Astrocyte of the cerebellum (primary cell): Measurements from ENCODE around the gene EPHB2.

Experiments used
- DNase-seq: peaks from one replicate; pipeline ENCODE4 v3.0.0-alpha.2; 2011; ENCODE audit warnings: low read depth
- H3K4me3 ChIP-seq: 2 replicates; pipeline ENCODE4 v1.5.1; 2011; ENCODE audit warnings: mild to moderate bottlenecking, low read depth, low read length, moderate library complexity
- in situ Hi-C: cut with HindIII; loops from 2 replicates; pipeline ENCODE4 v1.10.0; 2017; ENCODE audit warnings: low sequenced_read_pairs
- TF ChIP-seq, protein P1 (sequence below): IDR thresholded peaks from 2 replicates; pipeline ENCODE4 v1.5.1; 2012; ENCODE audit warnings: low read length, low read depth, moderate library complexity, mild to moderate bottlenecking; ENCODE audit errors: missing control alignments

EPHB2 gene

GRCh38 chr1:22815421-22816066 lies 104.9 kb downstream of the EPHB2 start:
- TF ChIP-seq, protein P1, sequence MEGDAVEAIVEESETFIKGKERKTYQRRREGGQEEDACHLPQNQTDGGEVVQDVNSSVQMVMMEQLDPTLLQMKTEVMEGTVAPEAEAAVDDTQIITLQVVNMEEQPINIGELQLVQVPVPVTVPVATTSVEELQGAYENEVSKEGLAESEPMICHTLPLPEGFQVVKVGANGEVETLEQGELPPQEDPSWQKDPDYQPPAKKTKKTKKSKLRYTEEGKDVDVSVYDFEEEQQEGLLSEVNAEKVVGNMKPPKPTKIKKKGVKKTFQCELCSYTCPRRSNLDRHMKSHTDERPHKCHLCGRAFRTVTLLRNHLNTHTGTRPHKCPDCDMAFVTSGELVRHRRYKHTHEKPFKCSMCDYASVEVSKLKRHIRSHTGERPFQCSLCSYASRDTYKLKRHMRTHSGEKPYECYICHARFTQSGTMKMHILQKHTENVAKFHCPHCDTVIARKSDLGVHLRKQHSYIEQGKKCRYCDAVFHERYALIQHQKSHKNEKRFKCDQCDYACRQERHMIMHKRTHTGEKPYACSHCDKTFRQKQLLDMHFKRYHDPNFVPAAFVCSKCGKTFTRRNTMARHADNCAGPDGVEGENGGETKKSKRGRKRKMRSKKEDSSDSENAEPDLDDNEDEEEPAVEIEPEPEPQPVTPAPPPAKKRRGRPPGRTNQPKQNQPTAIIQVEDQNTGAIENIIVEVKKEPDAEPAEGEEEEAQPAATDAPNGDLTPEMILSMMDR, result no peak
- in situ Hi-C loops, result no loop called here
- no peak for DNase-seq
- no peak overlapping the region for H3K4me3 ChIP-seq

GRCh38 chr1:22816067-22816775 lies 105.6 kb downstream of the EPHB2 start:
- in situ Hi-C loops, result no loop called here
- H3K4me3 ChIP-seq, result no peak overlapping the region
- TF ChIP-seq, protein P1, result no peak
- DNase-seq, result no peak

DNA sequence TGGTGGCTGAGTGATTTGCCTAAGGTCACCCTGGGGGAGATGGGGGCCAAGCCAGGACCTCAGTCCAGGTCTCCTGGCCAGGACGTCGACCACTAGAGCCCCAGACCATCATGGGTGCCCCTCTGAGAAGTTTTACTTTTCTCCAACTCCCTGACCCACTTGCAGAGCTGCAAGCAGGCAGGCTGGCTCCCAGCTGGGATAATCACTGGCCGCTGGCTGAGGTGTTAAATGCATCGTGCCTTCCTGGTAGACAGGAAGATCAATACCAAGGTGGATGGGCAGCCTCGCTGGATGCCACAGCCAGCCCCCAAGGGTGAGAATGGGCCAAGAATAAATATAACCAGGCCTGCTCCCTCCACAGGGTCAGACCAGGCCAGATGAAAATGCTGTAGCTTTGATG lies 106.2 kb downstream of the EPHB2 start:
- in situ Hi-C loops, result no loop called here
- TF ChIP-seq, protein P1, result no peak

DNA sequence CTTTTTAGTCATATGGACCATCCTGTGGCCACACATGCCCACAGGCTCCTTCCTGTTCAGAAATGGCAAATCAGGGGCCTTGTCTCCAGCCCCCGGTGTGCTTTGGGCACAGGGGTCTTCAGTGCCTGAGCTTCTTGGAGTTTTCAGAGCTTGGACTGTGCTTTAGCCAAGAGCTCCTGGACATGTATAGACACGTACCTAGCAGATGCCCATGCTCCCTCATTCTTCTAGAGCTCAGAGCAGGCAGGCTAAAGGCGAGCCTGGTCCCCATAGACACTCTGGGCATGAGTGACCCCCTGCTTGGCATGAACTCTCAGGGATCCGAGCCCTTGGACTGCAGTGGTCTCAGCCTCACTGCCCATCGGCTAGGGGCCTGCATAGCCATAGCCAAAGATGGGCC lies 106.8 kb downstream of the EPHB2 start:
- H3K4me3 ChIP-seq, result no peak overlapping the region
- in situ Hi-C loops, result no loop called here
- TF ChIP-seq, protein P1, result no peak
- DNase-seq, result no peak

More for the DNA sequence above, 106.2 kb downstream of the EPHB2 start:
- no peak overlapping the region for H3K4me3 ChIP-seq
- DNase-seq, result no peak

- TF ChIP-seq, protein P1, result no peak
- no peak for DNase-seq
- in situ Hi-C loops, result no loop called here
- no peak overlapping the region for H3K4me3 ChIP-seq
Observed at GRCh38 chr1:22818061-22818770, 107.6 kb downstream of the EPHB2 start.

DNA sequence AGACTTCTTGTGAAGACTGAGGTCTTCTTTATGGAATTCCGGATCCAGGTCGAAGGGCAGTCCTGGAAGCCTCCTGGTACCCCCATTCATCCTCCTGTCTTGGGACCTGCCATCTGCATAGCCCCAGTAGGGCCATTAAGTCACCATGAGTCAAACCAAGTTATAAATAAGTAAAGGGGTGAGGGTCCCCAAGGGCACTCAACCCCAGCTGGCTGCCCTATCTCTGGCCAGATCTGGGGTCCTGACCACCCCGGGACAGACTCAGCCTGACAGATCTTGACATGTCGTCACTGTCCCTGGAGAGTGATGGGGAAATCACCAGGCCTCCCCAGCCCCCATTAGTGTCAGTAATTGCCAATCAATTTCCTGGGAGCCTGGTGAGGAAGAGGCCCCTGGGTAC lies 108.7 kb downstream of the EPHB2 start:
- no peak for DNase-seq
- in situ Hi-C loops, result no loop called here
- TF ChIP-seq, protein P1, result no peak
- H3K4me3 ChIP-seq, result no peak overlapping the region
